ENCODE data around the gene HOOK1. TPM values are rescaled to one million over a fixed set of nuclear protein-coding genes. Genes with fewer than 3 reads are reported as not detected.

The HOOK1 gene
- total RNA-seq, 1 experiment from 2014 or later = 42.0 TPM

GRCh38 chr1:59805554-59805953 lies 9.2 kb upstream of the HOOK1 start:
- H3K27me3 Mint-ChIP-seq (ENCODE audit: low read depth) = peaks cover 2% of the 10 kb centered on the region; the same call in 1 of the 2 replicates
- no peak overlapping the region for H4K8ac ChIP-seq (replicated peaks; ENCODE audit: insufficient read length, low read depth, low read length)
- H3K36me3 Mint-ChIP-seq (ENCODE audit: insufficient read depth in 1 of 3, low read depth in 3 of 3) = no peaks in the 10 kb centered on the region

More at GRCh38 chr1:59805554-59805953, 9.2 kb upstream of the HOOK1 start:
- Histone ChIP-seq H2AK5ac (ENCODE audit: insufficient read length, low read length) (no peak overlapping the region), H2AFZ (ENCODE audit: low read length) (no peak overlapping the region), H2BK15ac (ENCODE audit: low read depth, low read length) (no peak overlapping the region), H3K4ac (ENCODE audit: low read depth, low read length) (no peak overlapping the region), H2BK20ac (ENCODE audit: low read depth, low read length, poor library complexity, severe bottlenecking) (no peak overlapping the region), H3T11ph (ENCODE audit: low read length) (no peak overlapping the region), H3K9me3 (ENCODE audit: control insufficient read depth, low read depth, low read length) (no peaks in the 10 kb centered on the region), H3K79me1 (ENCODE audit: insufficient read depth, low read depth, low read length, poor library complexity, severe bottlenecking) (no peaks in the 10 kb centered on the region), H2BK5ac (ENCODE audit: insufficient read length, low read length) (no peak overlapping the region), H2BK12ac (ENCODE audit: insufficient read length, low read depth, low read length) (no peak overlapping the region), H3K56ac (ENCODE audit: insufficient read length, low read depth, low read length) (no peak overlapping the region), H4K5ac (ENCODE audit: insufficient read length, low read depth, low read length) (no peak overlapping the region), H3K9ac (ENCODE audit: extremely low read depth, insufficient read length, low read length) (no peak overlapping the region), H3K79me2 (ENCODE audit: insufficient read depth, low read length) (no peaks in the 10 kb centered on the region), H3K23me2 (ENCODE audit: insufficient read length, low read depth, low read length, poor library complexity, severe bottlenecking) (no peaks in the 10 kb centered on the region), H3K4me1 (ENCODE audit: insufficient read depth, low read length) (no peaks in the 10 kb centered on the region), H4K91ac (ENCODE audit: insufficient read length, low read depth, low read length) (no peak overlapping the region), H3K23ac (ENCODE audit: insufficient read length, low read depth, low read length) (no peak overlapping the region), H2BK120ac (ENCODE audit: low read depth, low read length, poor library complexity, severe bottlenecking) (no peak overlapping the region), H3K14ac (ENCODE audit: insufficient read depth, low read length) (no peak overlapping the region), H3K27me3 (ENCODE audit: insufficient read depth, low read length) (no peaks in the 10 kb centered on the region), H3K27ac (ENCODE audit: insufficient read length, low read depth, low read length) (no peak overlapping the region), H3K4me2 (ENCODE audit: insufficient read depth, insufficient read length, low read length) (no peak overlapping the region), H4K20me1 (ENCODE audit: control insufficient read depth, insufficient read depth, insufficient read length) (no peaks in the 10 kb centered on the region), H3K18ac (ENCODE audit: insufficient read length, low read depth, low read length) (no peak overlapping the region)
- Mint-ChIP-seq H3K4me1 (no peaks in the 10 kb centered on the region), H3K9me3 (no peaks in the 10 kb centered on the region), H3K4me3 (no peak overlapping the region), H3K27ac (no peak overlapping the region)
- no peak for TF ChIP-seq CTCF (conservative IDR thresholded peaks at IDR 0.05)
- no peak for DNase-seq

All from H9 (cell line).